Mesodermal cell (in vitro differentiated cells): Measurements from ENCODE around the gene TCP11L1.
"Not testable (repeated sequence)": the region's sequence is repeated elsewhere in the genome, so short reads cannot be mapped to it uniquely, and the experiment has no call there.

Source experiments
- H3K27ac ChIP-seq: 2 replicates; pipeline ENCODE4 v1.7.0; 2013; ENCODE audit warnings: mild to moderate bottlenecking, low read depth, low read length, moderate library complexity; ENCODE audit not compliant: severe bottlenecking
- H3K36me3 ChIP-seq: 2 replicates; pipeline ENCODE4 v1.7.1; 2013; ENCODE audit warnings: mild to moderate bottlenecking, low read length, moderate library complexity; ENCODE audit not compliant: control insufficient read depth, insufficient read depth
- H3K4me1 ChIP-seq: one replicate; pipeline ENCODE4 v1.7.1; 2013; ENCODE audit warnings: mild to moderate bottlenecking, low read length; ENCODE audit not compliant: insufficient read depth, control insufficient read depth, poor library complexity, severe bottlenecking
- H3K4me3 ChIP-seq: 2 replicates; pipeline ENCODE4 v1.7.0; 2013; ENCODE audit warnings: low read length, control low read depth, mild to moderate bottlenecking; ENCODE audit not compliant: insufficient read depth, poor library complexity, severe bottlenecking; ENCODE audit errors: extremely low read depth
- H3K9me3 ChIP-seq: 2 replicates; pipeline ENCODE4 v1.7.1; 2013; ENCODE audit warnings: mild to moderate bottlenecking, low read length, moderate library complexity; ENCODE audit not compliant: control insufficient read depth
- WGBS, 2 experiments: methylation state at CpG; one replicate each; pipeline ENCODE4 v1.1.5; 2013; ENCODE audit warnings: missing lambda C conversion rate in 2 of 2; ENCODE audit not compliant: insufficient coverage in 2 of 2; 5-methylcytosine and 5-hydroxymethylcytosine counted together

TCP11L1 gene

GRCh38 chr11:33116535-33116934 is 77.2 kb downstream of the TCP11L1 start:
- Histone ChIP-seq H3K9me3 (no peaks in the 10 kb centered on the region), H3K27ac (no peak overlapping the region), H3K4me3 (no peak overlapping the region), H3K4me1 (no peaks in the 10 kb centered on the region), H3K36me3 (no peaks in the 10 kb centered on the region)

GRCh38 chr11:33122696-33123095 is 83.3 kb downstream of the TCP11L1 start:
- H3K9me3 ChIP-seq, H3K27ac ChIP-seq, H3K4me1 ChIP-seq, H3K4me3 ChIP-seq: not testable (repeated sequence)
- H3K36me3 ChIP-seq, result peaks cover 11% of the 10 kb centered on the region
- WGBS, 2 experiments, result no CpG with 5 or more reads among the region's 1 CpG
